ENCODE results near the gene MYO9A.

MYO9A gene

DNA sequence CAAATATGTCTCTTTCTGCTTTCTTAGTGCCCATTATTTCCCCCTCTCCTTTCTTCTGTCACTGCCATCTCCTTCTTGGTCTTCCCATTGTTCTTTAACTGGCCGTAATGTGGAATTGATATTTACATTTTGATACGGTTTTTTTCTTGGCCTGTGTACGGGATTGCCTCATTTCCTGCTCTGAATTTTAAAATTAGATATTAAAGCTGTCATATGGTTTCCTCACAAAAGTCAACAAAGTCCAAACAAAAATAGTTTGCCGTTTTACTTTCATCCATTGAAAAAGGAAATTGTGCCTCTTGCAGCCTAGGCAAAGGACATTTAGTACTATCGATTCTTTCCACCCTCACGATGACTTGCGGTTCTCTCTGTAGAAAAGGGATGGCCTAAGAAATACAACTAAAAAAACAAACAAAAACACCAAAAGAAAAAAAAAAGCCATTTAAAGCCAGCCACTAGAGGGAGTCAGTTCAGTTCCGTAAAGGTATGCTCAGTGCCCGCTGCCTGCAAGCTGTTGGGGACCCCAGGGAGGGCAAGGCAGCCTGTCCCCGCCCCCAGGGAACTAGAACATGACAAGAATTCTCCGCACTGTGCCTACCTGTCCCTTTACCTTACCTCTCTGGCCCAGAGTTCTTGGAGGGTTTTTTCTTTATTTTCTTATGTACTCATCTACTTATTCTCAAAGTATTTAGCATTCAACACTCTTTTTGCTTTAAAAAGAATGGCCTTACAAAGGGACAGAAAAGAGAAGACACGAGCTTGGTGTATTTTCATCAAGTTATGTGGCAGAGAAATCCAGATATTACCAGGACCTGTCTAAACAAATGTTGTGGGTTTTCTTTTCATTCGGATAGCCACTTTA lies 337.6 kb downstream of the MYO9A start:
- DNase-seq = peak; percentile 4 to 65 (median 16)

- no peak for DNase-seq
Observed at GRCh38 chr15:71779073-71779797, 338.7 kb downstream of the MYO9A start.

GRCh38 chr15:71777216-71777943 lies 340.6 kb downstream of the MYO9A start:
- no peak for DNase-seq

DNA sequence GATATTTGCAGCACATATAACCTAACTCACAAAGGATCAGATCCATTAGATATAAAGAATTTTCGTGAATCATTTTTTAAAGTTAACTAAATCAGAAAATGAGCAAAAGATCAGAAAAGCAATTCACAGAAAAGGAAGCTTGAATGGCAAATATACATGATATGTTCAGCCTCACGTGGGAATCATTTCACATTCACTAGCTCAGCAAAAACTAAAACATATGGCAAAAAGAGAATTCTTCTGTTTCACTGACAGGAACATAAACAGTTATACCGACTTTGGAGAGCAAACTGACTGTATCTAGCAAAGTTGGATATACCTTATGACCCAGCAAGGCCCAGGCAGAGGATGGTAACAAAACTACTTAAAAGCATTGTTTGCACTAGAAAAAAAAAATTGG lies 341.6 kb downstream of the MYO9A start:
- DNase-seq = no peak

DNA sequence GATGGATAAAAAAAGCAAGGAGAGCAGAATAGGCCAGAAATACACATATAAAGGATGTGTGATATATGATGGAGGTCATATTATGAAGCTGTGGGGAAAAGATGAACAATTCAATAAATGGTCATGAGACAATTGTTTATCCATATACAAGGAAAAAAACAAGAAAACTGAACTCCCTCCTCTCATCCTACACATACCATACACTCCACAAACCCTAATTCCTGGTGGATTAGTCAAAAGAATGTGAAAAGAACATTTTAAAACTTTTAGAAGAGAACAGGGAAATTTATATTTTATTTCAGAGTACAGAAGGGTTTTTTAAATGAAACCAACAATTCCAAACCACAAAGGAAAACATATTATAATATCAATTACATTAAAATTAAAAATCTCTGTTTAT lies 342.1 kb downstream of the MYO9A start:
- no peak for DNase-seq

DNA sequence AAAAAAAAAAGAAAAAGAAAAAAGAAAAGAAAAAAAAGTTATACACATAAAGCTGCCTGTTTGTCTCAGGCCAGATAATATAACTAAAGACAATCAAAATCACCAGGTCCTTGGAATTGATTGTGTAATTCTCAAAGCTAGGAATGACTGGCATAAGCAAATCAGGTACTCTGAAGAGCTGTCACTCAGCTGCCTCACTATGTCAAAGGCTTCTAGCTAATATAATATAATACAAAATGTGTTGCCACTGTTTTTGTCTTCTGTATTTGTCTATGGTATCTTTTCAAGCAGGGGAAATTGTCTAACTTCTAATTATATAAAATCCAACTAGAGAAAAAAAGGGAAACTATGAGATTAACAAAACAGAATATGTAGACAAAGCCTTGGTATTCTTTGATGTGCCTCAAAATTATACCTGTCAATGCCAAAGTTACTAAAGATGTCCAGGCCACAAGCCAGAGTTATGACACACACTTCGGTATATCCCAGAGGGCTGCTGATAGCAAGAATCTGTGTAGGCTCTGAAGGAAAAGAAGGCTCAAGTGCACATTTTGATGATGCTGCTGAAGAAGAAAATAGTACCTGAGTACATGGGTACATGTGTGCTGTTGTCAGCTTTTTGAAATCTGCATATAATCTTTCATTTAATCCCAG lies 344.6 kb downstream of the MYO9A start:
- DNase-seq = no peak
